C4-2B (cell line): ENCODE data around the gene MCF2L.
"Not testable (repeated sequence)": the region's sequence is repeated elsewhere in the genome, so short reads cannot be mapped to it uniquely, and the experiment has no call there.

Experiments used
- H3K27ac ChIP-seq: fragments of 450-650 bp; 2 replicates; pipeline ENCODE4 v1.5.1; 2017
- CTCF ChIP-seq: fragments of 450-650 bp; conservative IDR thresholded peaks from 2 replicates; pipeline ENCODE4 v1.5.1; 2017; ENCODE audit warnings: mild to moderate bottlenecking
- ZFX ChIP-seq: fragments of 450-650 bp; IDR thresholded peaks from 2 replicates; pipeline ENCODE4 v1.6.1; 2017

Gene MCF2L

GRCh38 chr13:113096052-113096744 lies 127.2 kb downstream of the MCF2L start:
- no peak overlapping the region for H3K27ac ChIP-seq
- TF ChIP-seq ZFX (no peak), CTCF (no peak)

- no peak for TF ChIP-seq ZFX
- TF ChIP-seq CTCF, result no peak
- no peak overlapping the region for H3K27ac ChIP-seq
These were observed 127.8 kb downstream of the MCF2L start for GRCh38 chr13:113096745-113097305.

- no peak for TF ChIP-seq ZFX
- no peak for TF ChIP-seq CTCF
- no peak overlapping the region for H3K27ac ChIP-seq
These were observed 128.6 kb downstream of the MCF2L start for GRCh38 chr13:113097651-113098050.

GRCh38 chr13:113098162-113098732 lies 129.2 kb downstream of the MCF2L start:
- H3K27ac ChIP-seq, result no peak overlapping the region
- TF ChIP-seq ZFX (no peak), CTCF (no peak)

GRCh38 chr13:113099142-113099541 lies 130.1 kb downstream of the MCF2L start:
- no peak overlapping the region for H3K27ac ChIP-seq
- TF ChIP-seq ZFX (no peak), CTCF (no peak)

GRCh38 chr13:113102302-113102701 lies 133.3 kb downstream of the MCF2L start:
- H3K27ac ChIP-seq, result not testable (repeated sequence)

- no peak for TF ChIP-seq ZFX
- TF ChIP-seq CTCF, result no peak
- H3K27ac ChIP-seq, result no peak overlapping the region
These were observed 133.7 kb downstream of the MCF2L start for GRCh38 chr13:113102727-113103126.
